Activated CD8-positive, alpha-beta memory T cell treated with anti-CD3 and anti-CD28 coated beads, Interleukin-2, amount 10 ng/mL, durations not matched to agents 7 days and 5 days (primary cell): ENCODE measurements around the gene TMOD1. TPM values are rescaled to one million over a fixed set of nuclear protein-coding genes. Genes with fewer than 3 reads are reported as not detected.
"Not testable (repeated sequence)": the region's sequence is repeated elsewhere in the genome, so short reads cannot be mapped to it uniquely, and the experiment has no call there.

Source experiments
- ATAC-seq: fragments of 150-1000 bp; cut with Tn5 transposase; one replicate; pipeline ENCODE4 v1.10.0; 2021; ENCODE audit warnings: moderate library complexity
- CTCF ChIA-PET: fragments of 350-600 bp; sonication (Branson Sonifier 250); formaldehyde crosslinking; loops from one replicate; lab custom pipeline; 2021; ENCODE audit warnings: antibody characterized with exemption; lab: Charles Lee
- DNase-seq: peaks from one replicate; pipeline ENCODE4 v3.0.0-alpha.2; 2020
- H3K27ac Mint-ChIP-seq: one replicate; pipeline ENCODE4 v1.8.0; 2021; ENCODE audit warnings: mild to moderate bottlenecking, mixed read lengths
- H3K27me3 Mint-ChIP-seq: one replicate; pipeline ENCODE4 v1.8.0; 2021; ENCODE audit warnings: mixed read lengths
- H3K36me3 Mint-ChIP-seq: one replicate; pipeline ENCODE4 v1.8.0; 2021; ENCODE audit warnings: mild to moderate bottlenecking, mixed read lengths
- H3K4me1 Mint-ChIP-seq: one replicate; pipeline ENCODE4 v1.8.0; 2021; ENCODE audit warnings: mixed read lengths
- H3K4me3 Mint-ChIP-seq: one replicate; pipeline ENCODE4 v1.8.0; 2021; ENCODE audit warnings: mild to moderate bottlenecking, moderate library complexity, mixed read lengths
- H3K9me3 Mint-ChIP-seq: one replicate; pipeline ENCODE4 v1.8.0; 2022; ENCODE audit warnings: low read depth, mixed read lengths
- total RNA-seq, 2 experiments: library from RNA; stranded (reverse); gene quantifications; one replicate each; pipeline ENCODE4 v1.2.3, GENCODE V29; 2021

The TMOD1 gene
- total RNA-seq, 2 experiments from 2014 or later = 0.88 to 1.0 TPM

- no peak overlapping the region for H3K4me3 Mint-ChIP-seq
- ATAC-seq (no peak), DNase-seq (peak; percentile 9)
- H3K4me1 Mint-ChIP-seq = peaks cover 15% of the 10 kb centered on the region
- CTCF ChIA-PET = no interaction called here
- no peaks in the 10 kb centered on the region for H3K36me3 Mint-ChIP-seq
- peaks cover 15% of the 10 kb centered on the region for H3K27me3 Mint-ChIP-seq
- no peaks in the 10 kb centered on the region for H3K9me3 Mint-ChIP-seq
- no peak overlapping the region for H3K27ac Mint-ChIP-seq
Measured at GRCh38 chr9:97572892-97573365, 71.5 kb downstream of the TMOD1 start.

DNA sequence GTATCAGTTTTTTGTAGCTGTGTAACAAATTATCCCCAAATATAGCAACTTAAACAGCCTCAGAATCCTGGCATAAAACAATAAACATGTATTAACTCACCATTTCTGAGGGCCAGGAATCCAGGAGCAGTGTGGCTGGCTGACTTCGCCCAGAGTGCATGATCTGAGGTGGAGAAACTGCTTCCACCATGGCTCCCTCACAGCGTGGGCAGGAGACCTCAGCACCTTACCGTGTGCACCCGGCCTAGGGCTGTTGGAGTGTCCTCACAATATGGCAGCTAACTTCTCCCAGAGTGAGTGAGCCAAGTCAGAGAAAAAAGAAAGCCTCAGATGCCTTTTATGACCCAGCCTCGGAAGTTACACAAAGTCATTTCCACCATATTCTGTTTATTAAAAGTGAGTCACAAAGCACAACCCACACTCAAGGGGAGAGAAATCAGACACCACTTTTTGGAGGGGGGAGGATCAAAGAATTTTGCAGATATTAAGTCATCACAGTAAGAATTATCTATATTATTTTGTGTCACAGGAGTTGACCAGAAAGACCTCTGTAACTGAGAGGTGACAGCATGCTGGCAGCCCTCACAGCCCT, 72.1 kb downstream of the TMOD1 start:
- H3K27me3 Mint-ChIP-seq = peaks cover 15% of the 10 kb centered on the region
- DNase-seq (peak; percentile 19), ATAC-seq (no peak)
- no peak overlapping the region for H3K27ac Mint-ChIP-seq
- no peaks in the 10 kb centered on the region for H3K36me3 Mint-ChIP-seq
- H3K4me3 Mint-ChIP-seq = no peak overlapping the region
- H3K4me1 Mint-ChIP-seq = peaks cover 15% of the 10 kb centered on the region
- CTCF ChIA-PET = no interaction called here
- no peaks in the 10 kb centered on the region for H3K9me3 Mint-ChIP-seq

- H3K27me3 Mint-ChIP-seq = peaks cover 15% of the 10 kb centered on the region
- peak; percentile 28 for DNase-seq
- CTCF ChIA-PET, H3K36me3 Mint-ChIP-seq, H3K27ac Mint-ChIP-seq, H3K4me3 Mint-ChIP-seq, H3K9me3 Mint-ChIP-seq, ATAC-seq: not testable (repeated sequence)
- peaks cover 15% of the 10 kb centered on the region for H3K4me1 Mint-ChIP-seq
Measured at GRCh38 chr9:97574101-97574571, 72.7 kb downstream of the TMOD1 start.

DNA sequence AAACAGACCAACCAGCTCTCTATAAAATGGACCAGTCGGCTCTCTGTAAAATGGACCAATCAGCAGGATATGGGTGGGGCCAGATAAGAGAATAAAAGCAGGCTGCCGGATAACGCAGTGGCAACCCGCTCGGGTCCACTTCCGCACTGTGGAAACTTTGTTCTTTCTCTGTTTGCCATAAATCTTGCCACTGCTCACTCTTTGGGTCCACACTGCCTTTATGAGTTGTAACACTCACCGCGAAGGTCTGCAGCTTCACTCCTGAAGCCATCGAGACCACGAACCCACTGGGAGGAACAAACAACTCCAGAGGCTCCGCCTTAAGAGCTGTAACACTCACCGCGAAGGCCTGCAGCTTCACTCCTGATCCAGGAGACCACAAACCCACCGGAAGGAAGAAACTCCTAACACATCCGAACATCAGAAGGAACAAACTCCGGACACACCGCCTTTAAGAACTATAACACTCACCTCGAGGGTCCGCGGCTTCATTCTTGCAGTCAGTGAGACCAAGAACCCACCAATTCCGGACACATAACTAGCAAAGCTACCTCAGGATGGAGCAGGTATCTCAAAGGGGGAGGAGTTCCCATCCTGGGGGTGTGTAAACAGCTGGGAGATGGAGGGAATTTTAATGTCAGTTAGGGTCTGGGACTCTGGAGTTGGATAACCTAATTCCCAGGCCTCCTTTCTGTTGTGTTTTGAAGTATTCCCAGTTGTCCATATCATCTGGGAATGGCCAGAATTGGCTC, 73.6 kb downstream of the TMOD1 start:
- peaks cover 15% of the 10 kb centered on the region for H3K4me1 Mint-ChIP-seq
- H3K9me3 Mint-ChIP-seq, H3K36me3 Mint-ChIP-seq: not testable (repeated sequence)
- DNase-seq = peak; percentile 63
- CTCF ChIA-PET = interaction anchor here (1.2 kb wide), 1 partner anchor 16 kb away, joined by 3 read pairs; no protein-coding TSS in a partner anchor
- peaks cover 14% of the 10 kb centered on the region for H3K27me3 Mint-ChIP-seq
- peak overlapping the region; percentile 81 for H3K27ac Mint-ChIP-seq
- ATAC-seq = peak; percentile 33
- H3K4me3 Mint-ChIP-seq = peak overlapping the region; percentile 79

GRCh38 chr9:97575673-97576200, 74.3 kb downstream of the TMOD1 start:
- DNase-seq (peak; percentile 21), ATAC-seq (no peak)
- H3K4me3 Mint-ChIP-seq = peak overlapping the region; percentile 79
- H3K27ac Mint-ChIP-seq = no peak overlapping the region
- CTCF ChIA-PET = interaction anchor here (1.2 kb wide), 1 partner anchor 17 kb away, joined by 3 read pairs; no protein-coding TSS in a partner anchor
- no peaks in the 10 kb centered on the region for H3K9me3 Mint-ChIP-seq
- H3K36me3 Mint-ChIP-seq = no peaks in the 10 kb centered on the region
- peaks cover 12% of the 10 kb centered on the region for H3K27me3 Mint-ChIP-seq
- H3K4me1 Mint-ChIP-seq = peaks cover 15% of the 10 kb centered on the region

- Mint-ChIP-seq H3K4me3 (no peak overlapping the region), H3K4me1 (peaks cover 15% of the 10 kb centered on the region), H3K27ac (no peak overlapping the region), H3K9me3 (no peaks in the 10 kb centered on the region), H3K36me3 (no peaks in the 10 kb centered on the region), H3K27me3 (peaks cover 12% of the 10 kb centered on the region)
- DNase-seq (no peak), ATAC-seq (no peak)
- CTCF ChIA-PET = no interaction called here
Measured at GRCh38 chr9:97577051-97577450, 75.6 kb downstream of the TMOD1 start.

GRCh38 chr9:97578846-97579245, 77.4 kb downstream of the TMOD1 start:
- no peak for ATAC-seq
- no peak overlapping the region for H3K4me3 Mint-ChIP-seq
- no peaks in the 10 kb centered on the region for H3K36me3 Mint-ChIP-seq
- CTCF ChIA-PET = no interaction called here
- H3K4me1 Mint-ChIP-seq = peaks cover 15% of the 10 kb centered on the region
- H3K27ac Mint-ChIP-seq = no peak overlapping the region
- H3K9me3 Mint-ChIP-seq = no peaks in the 10 kb centered on the region
- no peak for DNase-seq
- peaks cover 12% of the 10 kb centered on the region for H3K27me3 Mint-ChIP-seq

- peaks cover 11% of the 10 kb centered on the region for H3K4me1 Mint-ChIP-seq
- ATAC-seq (no peak), DNase-seq (no peak)
- peaks cover 12% of the 10 kb centered on the region for H3K27me3 Mint-ChIP-seq
- no peaks in the 10 kb centered on the region for H3K9me3 Mint-ChIP-seq
- CTCF ChIA-PET = no interaction called here
- no peak overlapping the region for H3K4me3 Mint-ChIP-seq
- H3K36me3 Mint-ChIP-seq = no peaks in the 10 kb centered on the region
- H3K27ac Mint-ChIP-seq = no peak overlapping the region
Measured at GRCh38 chr9:97579914-97580313, 78.4 kb downstream of the TMOD1 start.

DNA sequence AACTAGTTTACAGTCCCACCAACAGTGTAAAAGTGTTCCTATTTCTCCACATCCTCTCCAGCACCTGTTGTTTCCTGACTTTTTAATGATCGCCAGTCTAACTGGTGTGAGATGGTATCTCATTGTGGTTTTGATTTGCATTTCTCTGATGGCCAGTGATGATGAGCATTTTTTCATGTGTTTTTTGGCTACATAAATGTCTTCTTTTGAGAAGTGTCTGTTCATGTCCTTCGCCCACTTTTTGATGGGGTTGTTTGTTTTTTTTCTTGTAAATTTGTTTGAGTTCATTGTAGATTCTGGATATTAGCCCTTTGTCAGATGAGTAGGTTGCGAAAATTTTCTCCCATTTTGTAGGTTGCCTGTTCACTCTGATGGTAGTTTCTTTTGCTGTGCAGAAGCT, 80.1 kb downstream of the TMOD1 start:
- H3K4me3 Mint-ChIP-seq, H3K27ac Mint-ChIP-seq, H3K36me3 Mint-ChIP-seq, H3K9me3 Mint-ChIP-seq, ATAC-seq, H3K4me1 Mint-ChIP-seq, DNase-seq, H3K27me3 Mint-ChIP-seq, CTCF ChIA-PET: not testable (repeated sequence)

DNA sequence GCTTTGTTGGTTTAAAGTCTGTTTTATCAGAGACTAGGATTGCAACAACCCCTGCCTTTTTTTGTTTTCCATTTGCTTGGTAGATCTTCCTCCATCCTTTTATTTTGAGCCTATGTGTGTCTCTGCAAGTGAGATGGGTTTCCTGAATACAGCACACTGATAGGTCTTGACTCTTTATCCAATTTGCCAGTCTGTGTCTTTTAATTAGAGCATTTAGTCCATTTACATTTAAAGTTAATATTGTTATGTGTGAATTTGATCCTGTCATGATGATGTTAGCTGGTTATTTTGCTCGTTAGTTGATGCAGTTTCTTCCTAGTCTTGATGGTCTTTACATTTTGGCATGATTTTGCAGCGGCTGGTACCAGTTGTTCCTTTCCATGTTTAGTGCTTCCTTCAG, 83.3 kb downstream of the TMOD1 start:
- H3K27me3 Mint-ChIP-seq, H3K36me3 Mint-ChIP-seq, H3K9me3 Mint-ChIP-seq, H3K4me1 Mint-ChIP-seq, DNase-seq, ATAC-seq, H3K4me3 Mint-ChIP-seq, H3K27ac Mint-ChIP-seq, CTCF ChIA-PET: not testable (repeated sequence)

- peak; percentile 12 for DNase-seq
- ATAC-seq, H3K27me3 Mint-ChIP-seq, H3K4me3 Mint-ChIP-seq, H3K4me1 Mint-ChIP-seq, H3K36me3 Mint-ChIP-seq, H3K27ac Mint-ChIP-seq, H3K9me3 Mint-ChIP-seq: not testable (repeated sequence)
- CTCF ChIA-PET = interaction anchor here (1.6 kb wide), 1 partner anchor 12 kb away, joined by 6 read pairs; no protein-coding TSS in a partner anchor
Measured at GRCh38 chr9:97586909-97587308, 85.4 kb downstream of the TMOD1 start.

GRCh38 chr9:97591535-97591934, 90.1 kb downstream of the TMOD1 start:
- Mint-ChIP-seq H3K27ac (no peak overlapping the region), H3K27me3 (peaks cover 5% of the 10 kb centered on the region), H3K4me1 (peaks cover 6% of the 10 kb centered on the region), H3K9me3 (no peaks in the 10 kb centered on the region), H3K36me3 (no peaks in the 10 kb centered on the region), H3K4me3 (no peak overlapping the region)
- CTCF ChIA-PET = interaction anchor here (1.1 kb wide), 1 partner anchor 124 kb away, joined by 3 read pairs; no protein-coding TSS in a partner anchor
- DNase-seq (no peak), ATAC-seq (no peak)

GRCh38 chr9:97592126-97592525, 90.7 kb downstream of the TMOD1 start:
- DNase-seq = no peak
- no peaks in the 10 kb centered on the region for H3K9me3 Mint-ChIP-seq
- H3K27ac Mint-ChIP-seq = no peak overlapping the region
- no peaks in the 10 kb centered on the region for H3K36me3 Mint-ChIP-seq
- H3K27me3 Mint-ChIP-seq = peaks cover 5% of the 10 kb centered on the region
- CTCF ChIA-PET = no interaction called here
- no peak overlapping the region for H3K4me3 Mint-ChIP-seq
- H3K4me1 Mint-ChIP-seq = peaks cover 6% of the 10 kb centered on the region
- no peak for ATAC-seq
